Measurements from ENCODE around the gene HRH1. TPM values are rescaled to one million over a fixed set of nuclear protein-coding genes. Genes with fewer than 3 reads are reported as not detected.
"Not testable (repeated sequence)": the region's sequence is repeated elsewhere in the genome, so short reads cannot be mapped to it uniquely, and the experiment has no call there.

The HRH1 gene
- not detected for total RNA-seq (ENCODE audit: unreplicated experiment)
- long read RNA-seq, result 0 reads

- Mint-ChIP-seq H3K4me3 (ENCODE audit: unreplicated experiment) (peak within 1 kb of the TSS; percentile 83), H3K4me1 (ENCODE audit: low read depth, unreplicated experiment) (no peaks in the 10 kb centered on the region), H3K27me3 (ENCODE audit: unreplicated experiment) (peaks cover 10% of the 10 kb centered on the region), H3K27ac (ENCODE audit: unreplicated experiment) (no peak within 1 kb of the TSS), H3K9me3 (ENCODE audit: unreplicated experiment) (peaks cover 6% of the 10 kb centered on the region), H3K36me3 (ENCODE audit: unreplicated experiment) (no peaks in the 10 kb centered on the region)
- peak; percentile 40 for DNase-seq
- TF ChIP-seq CTCF (IDR thresholded peaks at IDR 0.05; ENCODE audit: partially characterized antibody, unreplicated experiment), result no peak
Measured at GRCh38 chr3:11154036-11154952, at the start of gene HRH1. Gene HRH1, plus strand, starts transcription at chr3:11154493. Its CDS starts 104,545 bp downstream, at chr3:11259038.

- not testable (repeated sequence) for H3K27me3 Mint-ChIP-seq (ENCODE audit: unreplicated experiment); H3K27ac Mint-ChIP-seq (ENCODE audit: unreplicated experiment); DNase-seq; H3K4me3 Mint-ChIP-seq (ENCODE audit: unreplicated experiment); H3K9me3 Mint-ChIP-seq (ENCODE audit: unreplicated experiment); H3K4me1 Mint-ChIP-seq (ENCODE audit: low read depth, unreplicated experiment); H3K36me3 Mint-ChIP-seq (ENCODE audit: unreplicated experiment)
Measured at GRCh38 chr3:11113316-11113715, 41.0 kb upstream of the HRH1 start.

GRCh38 chr3:11115548-11115947 is 38.7 kb upstream of the HRH1 start:
- peaks cover 3% of the 10 kb centered on the region for H3K27me3 Mint-ChIP-seq (ENCODE audit: unreplicated experiment)

GRCh38 chr3:11116336-11117059 is 37.8 kb upstream of the HRH1 start:
- Mint-ChIP-seq H3K9me3 (ENCODE audit: unreplicated experiment) (no peaks in the 10 kb centered on the region), H3K4me3 (ENCODE audit: unreplicated experiment) (no peak overlapping the region), H3K27ac (ENCODE audit: unreplicated experiment) (no peak overlapping the region), H3K4me1 (ENCODE audit: low read depth, unreplicated experiment) (no peaks in the 10 kb centered on the region), H3K36me3 (ENCODE audit: unreplicated experiment) (no peaks in the 10 kb centered on the region), H3K27me3 (ENCODE audit: unreplicated experiment) (peaks cover 3% of the 10 kb centered on the region)
- TF ChIP-seq CTCF (IDR thresholded peaks at IDR 0.05; ENCODE audit: partially characterized antibody, unreplicated experiment), result no peak
- no peak for DNase-seq

More at GRCh38 chr3:11115548-11115947, 38.7 kb upstream of the HRH1 start:
- Mint-ChIP-seq H3K36me3 (ENCODE audit: unreplicated experiment) (no peaks in the 10 kb centered on the region), H3K4me1 (ENCODE audit: low read depth, unreplicated experiment) (no peaks in the 10 kb centered on the region), H3K27ac (ENCODE audit: unreplicated experiment) (no peak overlapping the region), H3K4me3 (ENCODE audit: unreplicated experiment) (no peak overlapping the region), H3K9me3 (ENCODE audit: unreplicated experiment) (no peaks in the 10 kb centered on the region)
- DNase-seq, result no peak
- no peak for TF ChIP-seq CTCF (IDR thresholded peaks at IDR 0.05; ENCODE audit: partially characterized antibody, unreplicated experiment)

- no peak for DNase-seq
- Mint-ChIP-seq H3K4me1 (ENCODE audit: low read depth, unreplicated experiment) (no peaks in the 10 kb centered on the region), H3K36me3 (ENCODE audit: unreplicated experiment) (no peaks in the 10 kb centered on the region), H3K4me3 (ENCODE audit: unreplicated experiment) (no peak overlapping the region), H3K27me3 (ENCODE audit: unreplicated experiment) (peaks cover 3% of the 10 kb centered on the region), H3K9me3 (ENCODE audit: unreplicated experiment) (no peaks in the 10 kb centered on the region), H3K27ac (ENCODE audit: unreplicated experiment) (no peak overlapping the region)
- TF ChIP-seq CTCF (IDR thresholded peaks at IDR 0.05; ENCODE audit: partially characterized antibody, unreplicated experiment), result no peak
Measured at GRCh38 chr3:11117591-11117990, 36.7 kb upstream of the HRH1 start.

Measured in glutamatergic neuron (in vitro differentiated cells).